IPS-NIHi7 (cell line): ENCODE measurements around the gene DDR2.
A peak's percentile ranks its signal among the peaks of the same experiment; 100 is the strongest.
"Not testable (repeated sequence)": the region's sequence is repeated elsewhere in the genome, so short reads cannot be mapped to it uniquely, and the experiment has no call there.

Experiments
- DNase-seq: peaks from one replicate; pipeline ENCODE4 v3.0.0; 2012; ENCODE audit warnings: mixed read lengths; ENCODE audit errors: extremely low spot score

DDR2 gene

GRCh38 chr1:162724583-162725120 lies 92.4 kb downstream of the DDR2 start:
- DNase-seq = no peak

DNA sequence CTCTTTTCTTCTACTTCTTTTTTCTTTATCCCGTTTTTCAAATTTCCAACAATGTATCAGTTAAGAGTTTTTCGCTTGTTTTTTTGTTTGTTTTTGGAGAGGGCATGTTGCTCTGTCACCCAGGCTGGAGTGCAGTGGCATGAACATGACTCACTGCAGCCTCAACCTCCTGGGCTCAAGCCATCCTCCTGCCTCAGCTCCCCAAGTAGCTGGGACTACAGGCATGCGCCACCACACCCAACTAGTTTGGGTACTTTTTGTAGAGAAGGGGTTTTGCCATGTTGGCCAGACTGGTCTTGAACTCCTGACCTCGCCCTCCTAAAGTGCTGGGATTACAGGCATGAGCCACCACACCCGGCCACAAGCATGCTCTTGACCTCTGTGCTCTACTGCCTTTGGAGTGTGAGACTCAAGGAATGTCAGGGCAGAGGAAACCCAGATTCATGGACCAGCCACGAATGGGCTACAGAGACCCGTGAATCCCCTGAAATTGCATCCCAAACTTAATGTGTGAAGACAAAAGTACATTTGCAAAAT lies 93.1 kb downstream of the DDR2 start:
- DNase-seq = no peak

DNA sequence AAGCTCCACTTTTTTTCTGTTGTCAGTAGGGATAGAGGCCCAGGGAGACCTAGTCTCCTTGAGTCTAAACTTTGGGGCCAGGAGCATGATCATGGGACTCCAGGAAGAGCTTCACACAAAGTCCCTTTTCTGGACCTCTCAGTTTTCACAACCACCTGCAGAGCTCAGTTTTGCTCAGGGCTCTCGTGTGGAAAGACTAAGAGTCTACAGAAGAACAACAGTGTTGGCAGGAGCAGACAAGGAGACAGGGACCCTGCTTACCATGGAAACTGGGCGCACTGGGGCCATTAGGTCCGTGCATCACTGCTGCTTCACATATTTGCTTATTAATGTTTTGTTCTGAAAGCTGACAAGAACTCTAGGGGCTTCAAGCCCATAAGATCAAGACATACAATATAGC lies 94.3 kb downstream of the DDR2 start:
- no peak for DNase-seq

DNA sequence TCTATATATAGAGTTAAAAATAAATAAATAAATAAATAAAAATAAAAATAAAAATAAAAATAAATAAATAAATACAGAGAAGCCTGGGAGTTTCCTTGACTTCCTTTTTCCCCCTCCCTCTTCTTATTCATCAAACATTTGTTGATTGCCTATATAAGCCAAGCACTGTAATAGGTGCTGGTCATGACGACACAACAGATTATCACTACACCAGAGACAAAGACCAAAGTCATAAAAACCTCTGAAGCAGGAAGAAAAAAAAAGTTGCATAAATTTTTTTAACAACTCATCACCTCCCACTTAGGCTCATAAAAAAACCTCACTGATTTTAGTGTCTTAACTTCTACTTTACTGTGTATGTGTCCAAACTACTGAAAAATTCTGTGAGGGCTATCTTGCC lies 95.2 kb downstream of the DDR2 start:
- not testable (repeated sequence) for DNase-seq

DNA sequence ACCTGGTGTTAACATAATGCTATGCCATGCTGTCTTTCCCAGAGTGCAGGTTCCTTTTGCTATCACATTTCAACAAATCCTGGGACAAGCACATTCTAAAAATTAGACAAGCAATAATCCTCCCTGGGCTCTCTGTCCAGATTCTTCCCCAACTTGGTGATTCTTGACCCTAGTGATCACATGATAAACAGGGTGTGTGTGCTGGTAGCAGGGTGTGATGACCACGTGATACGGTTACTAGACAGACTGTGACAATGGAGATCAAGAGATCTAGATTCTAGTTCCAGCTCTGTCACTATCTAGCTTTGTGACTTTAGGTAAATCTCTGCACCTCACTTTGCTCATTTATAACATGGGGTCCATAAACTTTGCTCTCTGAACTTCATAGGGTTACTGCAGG lies 96.3 kb downstream of the DDR2 start:
- no peak for DNase-seq

DNA sequence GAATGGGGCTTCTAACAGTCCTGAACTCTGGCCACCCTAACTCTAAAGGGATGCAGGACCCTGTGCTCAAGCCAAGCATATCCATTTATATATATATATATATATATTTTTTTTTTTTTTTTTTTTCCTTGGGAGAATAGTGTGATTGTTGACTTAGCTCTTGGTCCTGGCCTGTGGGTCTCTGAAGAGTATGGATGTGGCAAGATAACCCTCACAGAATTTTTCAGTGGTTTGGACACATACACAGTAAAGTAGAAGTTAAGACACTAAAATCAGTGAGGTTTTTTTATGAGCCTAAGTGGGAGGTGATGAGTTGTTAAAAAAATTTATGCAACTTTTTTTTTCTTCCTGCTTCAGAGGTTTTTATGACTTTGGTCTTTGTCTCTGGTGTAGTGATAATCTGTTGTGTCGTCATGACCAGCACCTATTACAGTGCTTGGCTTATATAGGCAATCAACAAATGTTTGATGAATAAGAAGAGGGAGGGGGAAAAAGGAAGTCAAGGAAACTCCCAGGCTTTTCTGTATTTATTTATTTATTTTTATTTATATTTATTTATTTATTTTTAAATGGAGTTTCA lies 97.0 kb downstream of the DDR2 start:
- DNase-seq = not testable (repeated sequence)

- DNase-seq = no peak
These were observed 99.8 kb downstream of the DDR2 start for GRCh38 chr1:162732094-162732493.

GRCh38 chr1:162732566-162733335 lies 100.5 kb downstream of the DDR2 start:
- DNase-seq = no peak

DNA sequence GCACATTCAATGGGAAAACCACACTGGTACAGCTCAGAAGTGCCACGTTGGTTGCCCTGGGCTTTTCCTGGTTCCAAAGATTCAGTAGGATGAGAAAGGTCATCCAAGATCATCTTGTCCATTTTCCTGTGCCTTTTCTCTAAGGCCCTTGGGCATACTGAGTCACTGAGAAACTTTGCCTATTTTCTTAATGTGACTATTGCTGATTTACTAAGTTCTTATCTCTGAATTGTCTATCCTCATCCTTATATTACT lies 101.0 kb downstream of the DDR2 start:
- no peak for DNase-seq

- no peak for DNase-seq
These were observed 101.8 kb downstream of the DDR2 start for GRCh38 chr1:162734047-162734446.

DNA sequence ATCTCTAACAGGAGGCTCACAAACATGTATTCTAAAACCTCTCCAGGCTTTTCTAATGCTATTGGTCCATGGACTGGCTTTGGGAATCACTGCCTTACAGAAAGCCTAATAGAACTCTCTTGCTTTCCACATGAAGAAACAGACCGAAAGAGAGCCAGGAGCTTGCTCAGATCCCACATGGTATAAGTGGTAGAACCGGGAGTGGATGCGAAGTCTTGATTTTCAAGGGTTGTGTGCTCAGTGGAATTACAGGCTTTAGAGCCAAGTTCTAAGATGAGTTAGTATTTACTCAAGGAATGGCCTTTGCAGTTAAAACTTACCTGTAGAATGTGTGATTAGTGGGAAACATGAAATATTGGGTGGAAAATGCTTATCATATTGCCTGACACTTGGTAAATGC lies 103.9 kb downstream of the DDR2 start:
- DNase-seq = no peak

DNA sequence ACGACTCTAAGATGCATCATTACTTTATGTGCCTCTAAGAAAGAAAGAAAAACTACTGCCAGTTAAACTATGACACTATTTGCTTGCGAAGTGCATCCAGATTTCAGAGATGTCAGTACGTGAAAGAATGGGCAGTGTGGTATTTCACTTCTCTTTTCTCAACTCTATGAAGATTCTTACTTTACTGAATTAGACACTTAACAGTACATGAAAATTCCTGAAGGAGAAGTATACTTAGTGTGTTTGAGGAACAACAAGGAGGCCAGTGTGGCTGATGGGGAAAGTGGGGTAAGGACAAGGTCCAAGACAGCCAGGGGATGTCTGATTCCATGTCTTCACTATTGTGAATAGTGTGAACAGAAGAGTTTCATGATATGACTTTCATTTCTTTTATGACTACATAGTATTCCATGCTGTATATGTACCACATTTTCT lies 104.4 kb downstream of the DDR2 start:
- no peak for DNase-seq

- no peak for DNase-seq
These were observed 108.5 kb downstream of the DDR2 start for GRCh38 chr1:162740755-162741154.

- no peak for DNase-seq
These were observed 109.3 kb downstream of the DDR2 start for GRCh38 chr1:162741574-162741973.

GRCh38 chr1:162746264-162746942 lies 114.1 kb downstream of the DDR2 start:
- not testable (repeated sequence) for DNase-seq

DNA sequence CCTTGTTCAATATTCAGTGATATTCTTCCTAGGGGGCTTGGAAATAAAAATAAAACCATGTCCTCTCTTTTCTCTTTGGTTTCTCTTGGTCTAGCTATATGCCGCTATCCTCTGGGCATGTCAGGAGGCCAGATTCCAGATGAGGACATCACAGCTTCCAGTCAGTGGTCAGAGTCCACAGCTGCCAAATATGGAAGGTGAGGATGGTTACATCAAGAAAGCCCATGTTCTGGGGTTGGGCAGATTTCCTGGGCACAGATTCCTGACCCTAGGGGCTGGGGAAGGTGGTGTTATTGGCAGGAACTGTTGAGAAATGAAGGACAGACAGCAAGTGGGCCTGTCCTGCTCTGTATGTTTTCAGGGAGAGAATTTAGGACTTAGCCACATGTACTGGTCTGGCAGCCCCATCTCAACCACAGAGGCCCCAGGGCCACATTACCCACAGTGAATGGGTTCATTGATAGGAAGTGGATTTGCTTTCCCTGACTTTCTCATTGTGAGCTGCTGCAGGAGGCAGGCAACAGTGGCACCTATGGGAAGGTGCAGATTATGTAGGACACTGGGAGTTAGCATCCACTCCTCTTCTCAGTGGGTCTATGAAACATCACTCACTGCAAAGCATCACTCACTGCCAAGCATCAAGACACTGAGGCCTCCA lies 120.9 kb downstream of the DDR2 start:
- peak; percentile 18 for DNase-seq

DNA sequence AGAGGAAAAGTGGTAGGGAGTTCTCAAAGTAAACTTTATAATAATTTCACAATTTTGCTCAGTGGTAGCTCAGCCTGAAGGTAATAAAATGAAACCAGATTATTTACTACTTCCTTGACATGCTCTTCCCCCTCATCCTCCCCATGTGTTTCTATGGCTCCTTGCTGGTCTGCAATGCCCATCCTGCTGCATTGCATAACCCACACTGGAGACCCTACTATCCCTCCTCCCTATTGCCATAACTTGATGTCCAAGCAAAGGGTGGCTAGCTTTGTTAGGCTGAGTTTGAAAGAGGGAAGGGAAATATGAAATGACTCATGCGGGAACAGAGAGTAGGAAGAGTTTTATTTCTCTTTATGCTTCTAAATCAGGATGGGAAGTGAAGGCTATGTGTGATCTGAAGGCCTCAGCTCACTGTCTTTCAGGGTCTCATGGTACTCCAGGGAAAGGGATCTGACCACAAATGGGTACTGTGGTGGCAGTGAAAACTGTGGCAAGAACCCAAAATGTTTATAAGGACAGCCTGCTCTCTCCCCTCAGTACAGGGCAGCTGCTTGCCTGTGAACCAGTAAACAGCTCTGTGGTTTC lies 121.8 kb downstream of the DDR2 start:
- no peak for DNase-seq

GRCh38 chr1:162755306-162755705 lies 123.0 kb downstream of the DDR2 start:
- DNase-seq = no peak

- DNase-seq = peak; percentile 48
These were observed 124.3 kb downstream of the DDR2 start for GRCh38 chr1:162756523-162756922.

- no peak for DNase-seq
These were observed 125.2 kb downstream of the DDR2 start for GRCh38 chr1:162757476-162757875.

DNA sequence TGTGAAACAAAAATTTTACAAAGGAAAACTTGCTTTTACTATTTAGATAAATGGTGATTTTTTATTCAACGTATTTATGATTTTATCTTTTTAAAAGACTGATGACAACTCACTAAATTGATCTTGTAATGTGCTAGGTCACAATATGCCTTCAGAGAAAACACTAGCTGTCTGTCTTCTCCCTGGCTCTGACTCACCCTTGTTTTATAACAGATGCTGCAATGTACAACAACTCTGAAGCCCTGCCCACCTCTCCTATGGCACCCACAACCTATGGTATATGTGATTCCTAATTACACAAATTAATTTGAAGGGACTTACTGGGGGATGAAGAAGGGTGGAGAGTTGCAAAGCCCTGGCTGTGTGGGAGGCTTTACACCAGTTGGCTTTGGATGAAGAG lies 133.5 kb downstream of the DDR2 start:
- DNase-seq = no peak
